ENCODE measurements around the gene BSX. TPM values are rescaled to one million over a fixed set of nuclear protein-coding genes. Genes with fewer than 3 reads are reported as not detected.

BSX gene
- total RNA-seq, 1 experiment from 2014 or later = not detected

GRCh38 chr11:122951211-122951610 is 30.4 kb downstream of the BSX start:
- Mint-ChIP-seq H3K36me3 (ENCODE audit: insufficient read depth, unreplicated experiment) (no peaks in the 10 kb centered on the region), H3K27ac (ENCODE audit: low read depth, unreplicated experiment) (no peak overlapping the region), H3K4me3 (ENCODE audit: unreplicated experiment) (no peak overlapping the region), H3K9me3 (ENCODE audit: unreplicated experiment) (no peaks in the 10 kb centered on the region), H3K4me1 (ENCODE audit: insufficient read depth, unreplicated experiment) (peaks cover 5% of the 10 kb centered on the region), H3K27me3 (ENCODE audit: insufficient read depth, unreplicated experiment) (peaks cover 43% of the 10 kb centered on the region)
- DNase-seq (ENCODE audit: unreplicated experiment) = no peak
- intact Hi-C loops (cut with micrococcal nuclease) = no loop called here
- TF ChIP-seq CTCF (IDR thresholded peaks at IDR 0.05; ENCODE audit: unreplicated experiment) = no peak
- BruUV-seq (replicated peaks) = no TSS peak
- CTCF ChIA-PET = interaction anchor here (0.6 to 1.2 kb wide), 2 partner anchors 103 to 1393 kb away, joined by 3 to 4 read pairs; no protein-coding TSS in a partner anchor
- POLR2A ChIA-PET = no interaction called here

- H3K9me3 Mint-ChIP-seq (ENCODE audit: unreplicated experiment) = no peaks in the 10 kb centered on the region
- H3K4me3 Mint-ChIP-seq (ENCODE audit: unreplicated experiment) = no peak overlapping the region
- ChIA-PET CTCF (interaction anchor here (1.0 kb wide), 1 partner anchor 84 kb away, joined by 3 read pairs; no protein-coding TSS in a partner anchor), POLR2A (no interaction called here)
- H3K27ac Mint-ChIP-seq (ENCODE audit: low read depth, unreplicated experiment) = no peak overlapping the region
- intact Hi-C loops (cut with micrococcal nuclease) = no loop called here
- no peaks in the 10 kb centered on the region for H3K4me1 Mint-ChIP-seq (ENCODE audit: insufficient read depth, unreplicated experiment)
- BruUV-seq (replicated peaks) = no TSS peak
- H3K27me3 Mint-ChIP-seq (ENCODE audit: insufficient read depth, unreplicated experiment) = peaks cover 12% of the 10 kb centered on the region
- no peak for TF ChIP-seq CTCF (IDR thresholded peaks at IDR 0.05; ENCODE audit: unreplicated experiment)
- H3K36me3 Mint-ChIP-seq (ENCODE audit: insufficient read depth, unreplicated experiment) = no peaks in the 10 kb centered on the region
- no peak for DNase-seq (ENCODE audit: unreplicated experiment)
These were observed 43.1 kb downstream of the BSX start for GRCh38 chr11:122938557-122938956.

GRCh38 chr11:122937983-122938382 is 43.7 kb downstream of the BSX start:
- intact Hi-C loops (cut with micrococcal nuclease) = no loop called here
- Mint-ChIP-seq H3K27ac (ENCODE audit: low read depth, unreplicated experiment) (no peak overlapping the region), H3K9me3 (ENCODE audit: unreplicated experiment) (no peaks in the 10 kb centered on the region), H3K27me3 (ENCODE audit: insufficient read depth, unreplicated experiment) (peaks cover 12% of the 10 kb centered on the region), H3K36me3 (ENCODE audit: insufficient read depth, unreplicated experiment) (no peaks in the 10 kb centered on the region), H3K4me3 (ENCODE audit: unreplicated experiment) (no peak overlapping the region), H3K4me1 (ENCODE audit: insufficient read depth, unreplicated experiment) (no peaks in the 10 kb centered on the region)
- BruUV-seq (replicated peaks) = no TSS peak
- DNase-seq (ENCODE audit: unreplicated experiment) = no peak
- CTCF ChIA-PET = interaction anchor here (0.7 kb wide), 1 partner anchor 83 kb away, joined by 4 read pairs; no protein-coding TSS in a partner anchor
- POLR2A ChIA-PET = interaction anchor here (0.7 kb wide), 1 partner anchor 12 kb away, joined by 4 read pairs; no protein-coding TSS in a partner anchor
- no peak for TF ChIP-seq CTCF (IDR thresholded peaks at IDR 0.05; ENCODE audit: unreplicated experiment)

GRCh38 chr11:122933416-122933815 is 48.2 kb downstream of the BSX start:
- BruUV-seq (replicated peaks) = no TSS peak
- ChIA-PET CTCF (interaction anchor here (0.6 to 1.6 kb wide), 4 partner anchors 16 to 123 kb away, joined by 3 to 4 read pairs (median 3); no protein-coding TSS in a partner anchor), POLR2A (interaction anchor here (1.2 kb wide), 1 partner anchor 14 kb away, joined by 3 read pairs; no protein-coding TSS in a partner anchor)
- TF ChIP-seq CTCF (IDR thresholded peaks at IDR 0.05; ENCODE audit: unreplicated experiment) = no peak
- no peak for DNase-seq (ENCODE audit: unreplicated experiment)
- H3K27ac Mint-ChIP-seq (ENCODE audit: low read depth, unreplicated experiment) = no peak overlapping the region
- no peaks in the 10 kb centered on the region for H3K36me3 Mint-ChIP-seq (ENCODE audit: insufficient read depth, unreplicated experiment)
- H3K4me3 Mint-ChIP-seq (ENCODE audit: unreplicated experiment) = no peak overlapping the region
- no peaks in the 10 kb centered on the region for H3K27me3 Mint-ChIP-seq (ENCODE audit: insufficient read depth, unreplicated experiment)
- intact Hi-C loops (cut with micrococcal nuclease) = no loop called here
- no peaks in the 10 kb centered on the region for H3K9me3 Mint-ChIP-seq (ENCODE audit: unreplicated experiment)
- no peaks in the 10 kb centered on the region for H3K4me1 Mint-ChIP-seq (ENCODE audit: insufficient read depth, unreplicated experiment)
